ENCODE results near the gene ISG20. TPM values are rescaled to one million over a fixed set of nuclear protein-coding genes. Genes with fewer than 3 reads are reported as not detected.

ISG20 gene
- total and polyA plus RNA-seq, 12 donors, result 2.0 to 23.0 (median 4.5) TPM

DNA sequence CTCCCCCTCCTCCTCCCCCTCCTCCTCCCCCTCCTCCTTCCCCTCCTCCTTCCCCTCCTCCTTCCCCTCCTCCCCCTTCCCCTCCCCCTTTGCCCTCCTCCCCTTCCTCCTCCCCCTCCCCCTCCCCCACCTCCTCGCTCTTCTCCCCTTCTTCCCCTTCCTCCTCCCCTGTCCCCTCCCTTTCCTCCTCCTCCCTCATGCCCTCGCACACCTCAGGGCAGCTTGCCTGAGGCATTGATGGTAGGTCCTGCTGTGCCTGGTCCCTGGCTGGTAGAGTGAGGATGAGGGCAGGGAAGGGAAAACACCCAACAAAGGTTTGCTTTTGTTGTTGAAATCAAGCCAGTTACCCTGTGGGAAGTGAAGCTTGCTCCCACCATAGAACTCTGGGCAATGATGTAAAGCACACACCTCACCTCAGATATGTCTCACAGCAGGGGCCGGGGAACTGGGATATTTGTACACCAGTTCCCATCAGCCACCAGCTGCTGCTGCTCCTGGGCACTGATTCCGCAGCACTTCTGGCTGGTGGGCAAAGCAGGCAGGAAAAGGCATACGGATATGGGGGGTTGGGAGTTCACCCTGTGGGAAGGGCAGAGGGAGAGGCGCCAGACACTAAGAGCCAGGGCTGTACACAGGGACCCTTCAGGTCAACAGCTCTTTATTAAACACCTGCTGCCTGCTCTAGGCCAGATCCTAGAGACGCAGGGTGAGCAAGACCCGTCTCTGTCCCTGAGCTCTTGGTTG, 13.8 kb downstream of the ISG20 start:
- intact Hi-C loops (cut with DNase I), result loop anchor here in 2 of 10 donors (10.0 kb wide), 1 partner anchor 242 kb away; the partner anchor contains the start of gene HAPLN3 (in 2 of the 2)
- Histone ChIP-seq H3K27ac (no peak overlapping the region), H3K4me1 (peaks cover 0 to 44% (median 23%) of the 10 kb centered on the region in 9 donors), H3K9me3 (no peaks in the 10 kb centered on the region), H3K4me3 (no peak overlapping the region), H3K27me3 (no peaks in the 10 kb centered on the region), H3K36me3 (peaks cover 0 to 8% (median 0%) of the 10 kb centered on the region in 9 donors)
- TF ChIP-seq, protein P1, sequence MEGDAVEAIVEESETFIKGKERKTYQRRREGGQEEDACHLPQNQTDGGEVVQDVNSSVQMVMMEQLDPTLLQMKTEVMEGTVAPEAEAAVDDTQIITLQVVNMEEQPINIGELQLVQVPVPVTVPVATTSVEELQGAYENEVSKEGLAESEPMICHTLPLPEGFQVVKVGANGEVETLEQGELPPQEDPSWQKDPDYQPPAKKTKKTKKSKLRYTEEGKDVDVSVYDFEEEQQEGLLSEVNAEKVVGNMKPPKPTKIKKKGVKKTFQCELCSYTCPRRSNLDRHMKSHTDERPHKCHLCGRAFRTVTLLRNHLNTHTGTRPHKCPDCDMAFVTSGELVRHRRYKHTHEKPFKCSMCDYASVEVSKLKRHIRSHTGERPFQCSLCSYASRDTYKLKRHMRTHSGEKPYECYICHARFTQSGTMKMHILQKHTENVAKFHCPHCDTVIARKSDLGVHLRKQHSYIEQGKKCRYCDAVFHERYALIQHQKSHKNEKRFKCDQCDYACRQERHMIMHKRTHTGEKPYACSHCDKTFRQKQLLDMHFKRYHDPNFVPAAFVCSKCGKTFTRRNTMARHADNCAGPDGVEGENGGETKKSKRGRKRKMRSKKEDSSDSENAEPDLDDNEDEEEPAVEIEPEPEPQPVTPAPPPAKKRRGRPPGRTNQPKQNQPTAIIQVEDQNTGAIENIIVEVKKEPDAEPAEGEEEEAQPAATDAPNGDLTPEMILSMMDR (IDR thresholded peaks at IDR 0.05), result no peak
- ATAC-seq (no peak), DNase-seq (no peak)
- 60 to 74% methylated on average over 7 of the region's 8 CpGs for WGBS, 2 donors

DNA sequence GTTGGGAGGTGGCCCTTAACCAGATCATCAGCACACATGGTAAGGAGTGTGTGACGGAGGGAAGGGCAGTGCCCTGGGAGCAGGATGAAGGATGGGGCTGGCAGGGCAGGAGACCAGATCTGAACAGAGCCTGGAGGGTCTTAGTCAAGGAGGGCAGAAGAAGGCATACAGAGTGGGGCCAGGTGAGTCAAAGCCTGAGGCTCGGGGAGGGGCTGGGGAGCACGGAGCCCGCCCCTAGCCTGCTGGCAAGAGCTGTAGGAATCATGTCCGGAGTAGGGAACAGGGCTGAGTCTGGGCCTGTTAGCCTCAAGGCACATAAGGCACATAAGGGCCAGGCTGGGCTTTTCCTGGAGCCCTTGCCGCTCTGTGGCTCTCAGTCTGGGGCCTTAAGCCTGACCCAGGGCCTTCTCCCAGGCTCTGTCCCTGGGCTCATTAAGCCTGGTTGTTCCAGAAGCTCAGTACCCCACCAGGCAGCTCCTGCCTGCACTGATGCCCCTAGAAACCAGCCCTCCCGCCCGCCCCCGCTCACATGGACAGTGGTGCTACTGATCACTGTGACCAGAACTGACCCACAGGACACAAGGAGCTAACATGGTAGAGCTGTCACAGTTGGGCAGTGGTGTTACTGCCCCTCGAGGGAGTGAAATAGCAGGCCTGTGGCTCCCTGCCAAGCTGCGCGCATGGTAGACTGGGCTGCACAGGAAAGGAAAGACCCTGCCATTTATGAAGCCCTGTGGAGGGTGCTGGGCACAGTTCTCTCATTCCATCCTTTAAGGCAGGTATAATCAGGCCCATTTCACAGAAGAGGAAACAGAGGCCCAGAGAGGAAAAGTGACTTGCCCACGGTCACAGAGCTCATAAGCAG, 14.6 kb downstream of the ISG20 start:
- DNase-seq, result no peak
- intact Hi-C loops (cut with DNase I), result loop anchor here in 2 of 10 donors (10.0 kb wide), 1 partner anchor 241 kb away; the partner anchor contains the start of gene HAPLN3 (in 2 of the 2)
- no peak overlapping the region for H3K27ac ChIP-seq
- no peak overlapping the region for H3K4me3 ChIP-seq
- H3K9me3 ChIP-seq, result no peaks in the 10 kb centered on the region
- WGBS, 2 donors, result 82 to 91% methylated on average over 13 of the region's 13 CpGs
- H3K4me1 ChIP-seq, result peaks cover 0 to 36% (median 18%) of the 10 kb centered on the region in 9 donors
- ATAC-seq, result no peak
- H3K27me3 ChIP-seq, result no peaks in the 10 kb centered on the region
- peaks cover 0 to 8% (median 0%) of the 10 kb centered on the region in 9 donors for H3K36me3 ChIP-seq
- TF ChIP-seq, protein P1 (IDR thresholded peaks at IDR 0.05), result no peak

DNA sequence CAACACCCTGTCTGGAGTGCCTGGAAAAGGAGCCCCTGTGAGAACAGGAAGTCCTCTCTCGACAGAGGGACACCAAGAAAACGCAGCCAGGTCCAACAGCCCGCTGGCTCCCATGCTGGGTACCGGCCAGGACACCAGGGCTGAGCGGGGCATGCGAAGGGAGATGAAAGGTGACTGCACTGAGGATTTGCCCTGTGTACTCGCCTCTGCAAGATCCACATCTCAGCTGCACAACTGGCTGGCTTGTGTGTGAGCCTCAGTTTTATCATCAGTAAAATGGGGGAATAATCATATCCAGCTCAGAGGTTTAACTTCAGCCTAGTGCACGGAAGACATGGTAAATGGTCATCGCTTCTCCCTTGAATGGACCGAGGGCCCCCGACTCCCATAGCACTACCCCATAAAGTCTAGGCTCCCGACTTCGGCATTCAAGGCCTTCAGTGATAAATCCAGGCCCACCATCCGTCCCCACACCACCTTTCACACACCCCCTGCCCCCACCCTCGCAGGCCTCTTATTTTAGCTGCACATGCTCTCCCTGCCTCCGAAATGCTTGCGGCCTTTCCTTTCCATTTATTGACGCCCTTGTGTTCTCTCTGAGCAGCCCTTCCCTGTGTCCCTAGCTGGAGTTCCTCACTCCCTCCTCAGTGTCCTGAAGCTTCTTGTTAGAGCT, 15.8 kb downstream of the ISG20 start:
- DNase-seq (no peak), ATAC-seq (no peak)
- TF ChIP-seq, protein P1 (IDR thresholded peaks at IDR 0.05), result no peak
- Histone ChIP-seq H3K4me1 (peaks cover 0 to 25% (median 7%) of the 10 kb centered on the region in 9 donors), H3K27ac (peak overlapping the region in 1 of 10 donors; percentile 44), H3K9me3 (no peaks in the 10 kb centered on the region), H3K36me3 (peaks cover 0 to 8% (median 0%) of the 10 kb centered on the region in 9 donors), H3K27me3 (no peaks in the 10 kb centered on the region), H3K4me3 (no peak overlapping the region)
- intact Hi-C loops (cut with DNase I), result loop anchor here in 4 of 10 donors (5.0 to 10.0 kb wide), 3 partner anchors 178 to 240 kb away; partner anchors contain the start of gene HAPLN3 (in 2 of the 4)
- WGBS, 2 donors, result 92 to 93% methylated on average over 18 of the region's 18 CpGs
